Erythroblast (primary cell): ENCODE results near the gene SESN2.

ENCODE experiments used
- DNase-seq, 2 experiments: peaks; one replicate each; lab custom pipeline; 2025; lab: John Stamatoyannopoulos, UW
- GATA1 ChIP-seq: IDR thresholded peaks from 2 replicates; pipeline ENCODE4 v1.6.1; 2011; ENCODE audit warnings: low read depth, mild to moderate bottlenecking, control low read depth, low read length, moderate library complexity
- POLR2A ChIP-seq: IDR thresholded peaks from 2 replicates; pipeline ENCODE4 v1.6.1; 2011; ENCODE audit warnings: mild to moderate bottlenecking, low read length

The SESN2 gene

GRCh38 chr1:28243685-28244311 lies 15.5 kb upstream of the SESN2 start:
- no peak for TF ChIP-seq GATA1
- TF ChIP-seq POLR2A: peak; percentile 22
- no peak for DNase-seq

GRCh38 chr1:28244549-28245251 lies 14.6 kb upstream of the SESN2 start:
- no peak for TF ChIP-seq GATA1
- no peak for TF ChIP-seq POLR2A
- DNase-seq: no peak

GRCh38 chr1:28246427-28246832 lies 12.9 kb upstream of the SESN2 start:
- peak in 1 of 2 experiments; percentile 66 for DNase-seq
- TF ChIP-seq POLR2A (no peak), GATA1 (no peak)

GRCh38 chr1:28247612-28248272 lies 11.6 kb upstream of the SESN2 start:
- TF ChIP-seq POLR2A (no peak), GATA1 (no peak)
- DNase-seq: peak in 1 of 2 experiments; percentile 68

GRCh38 chr1:28248273-28249012 lies 10.9 kb upstream of the SESN2 start:
- peak; percentile 39 for TF ChIP-seq POLR2A
- no peak for TF ChIP-seq GATA1
- DNase-seq: peak; percentile 87 to 92

GRCh38 chr1:28249013-28249865 lies 10.1 kb upstream of the SESN2 start:
- no peak for TF ChIP-seq GATA1
- no peak for TF ChIP-seq POLR2A

GRCh38 chr1:28249866-28250295 lies 9.4 kb upstream of the SESN2 start:
- DNase-seq: peak in 1 of 2 experiments; percentile 68

More at GRCh38 chr1:28249013-28249865, 10.1 kb upstream of the SESN2 start:
- peak in 1 of 2 experiments; percentile 80 for DNase-seq

DNA sequence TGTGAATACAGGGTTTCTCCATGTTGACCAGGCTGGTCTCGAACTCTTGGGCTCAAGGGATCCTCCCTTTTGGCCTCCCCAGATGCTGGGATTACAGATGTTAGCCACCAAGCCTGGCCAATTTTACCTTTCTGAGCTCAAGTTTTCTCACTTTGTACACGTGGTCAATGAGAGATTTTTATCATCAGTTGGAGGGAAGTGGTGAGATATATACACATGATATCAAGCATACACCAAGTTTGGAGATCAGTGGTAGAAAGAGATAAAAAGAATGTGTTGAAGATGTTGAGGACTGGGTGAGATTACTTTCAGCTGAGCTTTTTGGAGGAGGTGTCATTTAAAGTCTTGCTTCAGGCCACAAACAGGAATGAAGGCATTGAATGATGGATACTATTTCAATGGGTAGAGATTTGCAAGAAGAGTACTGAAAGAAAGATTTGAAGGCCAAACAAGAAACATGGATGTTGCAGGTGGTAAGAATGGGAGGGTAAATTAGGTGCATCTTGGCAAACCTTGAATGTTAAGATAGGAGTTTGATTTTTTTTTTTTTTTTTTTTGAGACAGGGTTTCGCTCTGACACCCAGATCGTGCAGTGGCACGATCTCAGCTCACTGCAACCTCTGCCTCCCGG lies 3.0 kb upstream of the SESN2 start:
- no peak for DNase-seq
- TF ChIP-seq GATA1: no peak
- TF ChIP-seq POLR2A: no peak

More at GRCh38 chr1:28249866-28250295, 9.4 kb upstream of the SESN2 start:
- TF ChIP-seq POLR2A: no peak
- no peak for TF ChIP-seq GATA1

- TF ChIP-seq POLR2A (no peak), GATA1 (no peak)
- no peak for DNase-seq
These were observed 1.6 kb upstream of the SESN2 start for GRCh38 chr1:28257736-28258135.

DNA sequence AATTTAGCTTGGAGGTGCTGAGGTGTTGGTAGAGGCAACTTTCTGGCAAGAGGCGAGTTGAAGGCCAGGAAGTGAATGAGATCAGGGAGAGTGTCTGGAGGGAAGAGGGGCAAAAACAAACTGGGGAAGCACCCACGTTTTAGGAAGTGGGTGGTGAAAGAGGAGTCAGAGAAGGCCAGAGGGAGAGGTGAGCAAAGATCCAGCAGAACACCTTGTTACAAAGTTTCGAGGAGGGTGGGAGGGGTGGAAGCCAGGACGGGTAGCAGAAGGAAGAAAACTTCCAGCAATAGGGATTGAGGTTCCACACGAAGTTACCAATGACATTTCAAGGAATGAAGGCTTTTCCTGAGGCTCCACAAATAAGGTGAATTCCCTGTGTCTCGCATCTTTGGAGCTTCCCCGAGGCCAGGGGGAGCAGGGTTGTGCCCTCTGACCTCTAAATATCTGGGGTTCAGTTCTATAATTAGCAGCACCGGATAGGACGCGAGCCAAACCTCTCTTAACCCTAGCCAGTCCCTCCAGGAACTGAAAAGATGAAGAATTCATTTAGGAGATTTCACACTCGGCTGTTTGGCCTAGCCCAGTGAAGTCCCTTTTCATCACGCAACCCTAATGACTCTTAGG lies 578 bp upstream of the SESN2 start:
- no peak for DNase-seq
- no peak for TF ChIP-seq POLR2A
- TF ChIP-seq GATA1: no peak

DNA sequence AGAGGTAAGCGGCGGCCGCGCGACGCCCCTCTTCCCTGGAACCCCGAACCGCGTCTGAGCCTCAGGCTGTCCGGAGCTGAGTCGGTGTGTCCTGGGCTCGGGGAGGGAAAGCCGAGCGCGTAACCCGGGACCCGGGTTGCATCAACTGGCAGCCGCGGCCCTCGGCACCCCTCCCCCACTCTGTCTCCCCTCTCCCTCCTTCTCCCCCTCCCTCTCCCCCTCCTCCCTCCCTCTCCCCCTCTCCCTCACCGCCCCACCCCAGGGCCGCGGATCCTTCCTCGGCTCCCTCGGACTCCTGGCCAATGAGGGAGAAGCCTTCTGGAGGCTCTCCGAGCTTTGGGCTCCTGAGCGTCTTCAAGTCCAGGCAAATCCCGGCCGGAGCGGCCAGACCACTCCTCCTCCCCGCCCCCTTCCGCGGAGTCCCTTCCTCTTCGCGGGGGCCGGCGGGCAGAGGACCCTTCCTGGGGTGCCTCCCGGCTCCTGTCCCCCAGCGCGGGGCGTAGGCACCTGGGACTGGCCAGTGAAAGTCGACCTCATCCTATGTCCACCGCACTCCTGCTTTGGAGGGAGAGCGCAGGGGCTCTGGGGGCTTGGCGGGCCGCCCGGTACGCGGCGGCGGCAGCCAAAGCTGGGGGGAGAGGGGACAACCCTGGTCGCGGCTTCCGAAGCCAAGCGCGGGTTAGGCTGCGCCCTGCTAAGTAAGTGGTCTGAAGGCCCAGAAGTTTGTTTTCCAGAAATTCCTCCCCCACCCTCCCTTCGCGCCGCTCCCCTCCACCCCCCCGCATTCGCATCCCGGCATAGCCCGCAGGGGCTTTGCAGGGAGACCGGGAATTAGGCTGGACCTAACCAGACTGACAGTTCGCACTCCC lies 850 bp downstream of the SESN2 start:
- TF ChIP-seq POLR2A (no peak), GATA1 (no peak)
- peak in 1 of 2 experiments; percentile 84 for DNase-seq
